HFFc6 (cell line): Measurements from ENCODE around the gene EPSTI1. TPM values are rescaled to one million over a fixed set of nuclear protein-coding genes. Genes with fewer than 3 reads are reported as not detected.
A peak's percentile ranks its signal among the peaks of the same experiment; 100 is the strongest.

Experiments
- DNase-seq: peaks from one replicate; pipeline ENCODE4 v3.0.0-alpha.2; 2018
- H3K27ac Mint-ChIP-seq: 2 replicates; pipeline ENCODE4 v1.8.0; 2020; ENCODE audit warnings: mild to moderate bottlenecking, mixed read lengths
- H3K27me3 Mint-ChIP-seq: 2 replicates; pipeline ENCODE4 v1.8.0; 2021; ENCODE audit warnings: mild to moderate bottlenecking, moderate library complexity, mixed read lengths; ENCODE audit not compliant: insufficient read depth
- H3K36me3 Mint-ChIP-seq: 2 replicates; pipeline ENCODE4 v1.8.0; 2021; ENCODE audit warnings: low read depth, mixed read lengths
- H3K4me1 Mint-ChIP-seq: 2 replicates; pipeline ENCODE4 v1.8.0; 2020; ENCODE audit warnings: low read depth, mixed read lengths
- H3K4me3 Mint-ChIP-seq: 2 replicates; pipeline ENCODE4 v1.8.0; 2020; ENCODE audit warnings: mild to moderate bottlenecking, moderate library complexity, mixed read lengths
- H3K9me3 Mint-ChIP-seq: 2 replicates; pipeline ENCODE4 v1.8.0; 2020; ENCODE audit warnings: mild to moderate bottlenecking, mixed read lengths
- CTCF ChIP-seq: fragments of 200-600 bp; sonication (generic); IDR thresholded peaks from 2 replicates; pipeline ENCODE4 v1.5.0; 2021; ENCODE audit warnings: antibody characterized with exemption, mild to moderate bottlenecking
- total RNA-seq, 6 experiments: library from RNA; stranded (reverse); fragmentation: NEBNext Ultra II Directional; extraction: Animal tissue kit (Norgen Biotek cat#: 25700); gene quantifications; 2 replicates in 1 of 6; 3 replicates in 5 of 6; pipeline ENCODE4 v1.2.3, GENCODE V29; 2021

Gene EPSTI1
- total RNA-seq, 6 experiments from 2014 or later = 0.76 to 2.3 (median 1.3) TPM

GRCh38 chr13:43005460-43006236, 13.6 kb upstream of the EPSTI1 start:
- peaks cover 14% of the 10 kb centered on the region; the same call in 1 of the 2 replicates for H3K36me3 Mint-ChIP-seq
- peaks cover 83% of the 10 kb centered on the region for H3K4me1 Mint-ChIP-seq
- H3K9me3 Mint-ChIP-seq = no peaks in the 10 kb centered on the region; the same call in 1 of the 2 replicates
- TF ChIP-seq CTCF = no peak
- H3K27me3 Mint-ChIP-seq = no peaks in the 10 kb centered on the region; the same call in 1 of the 2 replicates
- no peak for DNase-seq
- peak overlapping the region; percentile 15; the same call in 1 of the 2 replicates for H3K4me3 Mint-ChIP-seq
- H3K27ac Mint-ChIP-seq = peak overlapping the region; percentile 52

- H3K27me3 Mint-ChIP-seq = no peaks in the 10 kb centered on the region; the same call in 1 of the 2 replicates
- no peak overlapping the region for H3K4me3 Mint-ChIP-seq
- no peak for TF ChIP-seq CTCF
- no peak overlapping the region for H3K27ac Mint-ChIP-seq
- H3K9me3 Mint-ChIP-seq = no peaks in the 10 kb centered on the region; the same call in 1 of the 2 replicates
- no peak for DNase-seq
- H3K4me1 Mint-ChIP-seq = peaks cover 66% of the 10 kb centered on the region
- H3K36me3 Mint-ChIP-seq = peaks cover 14% of the 10 kb centered on the region; the same call in 1 of the 2 replicates
Measured at GRCh38 chr13:43003729-43004128, 11.7 kb upstream of the EPSTI1 start.

- H3K36me3 Mint-ChIP-seq = peaks cover 14% of the 10 kb centered on the region; the same call in 1 of the 2 replicates
- peak overlapping the region; percentile 27 for H3K27ac Mint-ChIP-seq
- DNase-seq = no peak
- no peak overlapping the region for H3K4me3 Mint-ChIP-seq
- peaks cover 61% of the 10 kb centered on the region for H3K4me1 Mint-ChIP-seq
- H3K9me3 Mint-ChIP-seq = no peaks in the 10 kb centered on the region; the same call in 1 of the 2 replicates
- no peak for TF ChIP-seq CTCF
- no peaks in the 10 kb centered on the region; the same call in 1 of the 2 replicates for H3K27me3 Mint-ChIP-seq
Measured at GRCh38 chr13:43003010-43003409, 11.0 kb upstream of the EPSTI1 start.

GRCh38 chr13:43002021-43002420, 10.0 kb upstream of the EPSTI1 start:
- H3K27ac Mint-ChIP-seq = no peak overlapping the region
- peaks cover 61% of the 10 kb centered on the region for H3K4me1 Mint-ChIP-seq
- H3K36me3 Mint-ChIP-seq = peaks cover 14% of the 10 kb centered on the region; the same call in 1 of the 2 replicates
- no peaks in the 10 kb centered on the region; the same call in 1 of the 2 replicates for H3K9me3 Mint-ChIP-seq
- no peak for TF ChIP-seq CTCF
- H3K27me3 Mint-ChIP-seq = no peaks in the 10 kb centered on the region; the same call in 1 of the 2 replicates
- DNase-seq = no peak
- no peak overlapping the region for H3K4me3 Mint-ChIP-seq

GRCh38 chr13:43000676-43001075, 8.6 kb upstream of the EPSTI1 start:
- H3K4me3 Mint-ChIP-seq = no peak overlapping the region
- H3K36me3 Mint-ChIP-seq = peaks cover 14% of the 10 kb centered on the region; the same call in 1 of the 2 replicates
- H3K4me1 Mint-ChIP-seq = peaks cover 61% of the 10 kb centered on the region
- no peak overlapping the region for H3K27ac Mint-ChIP-seq
- H3K27me3 Mint-ChIP-seq = no peaks in the 10 kb centered on the region; the same call in 1 of the 2 replicates
- no peak for DNase-seq
- H3K9me3 Mint-ChIP-seq = no peaks in the 10 kb centered on the region; the same call in 1 of the 2 replicates
- TF ChIP-seq CTCF = no peak
